Natural killer cell (primary cell): ENCODE measurements around the gene TMC1. TPM values are rescaled to one million over a fixed set of nuclear protein-coding genes. Genes with fewer than 3 reads are reported as not detected.
"Not testable (repeated sequence)": the region's sequence is repeated elsewhere in the genome, so short reads cannot be mapped to it uniquely, and the experiment has no call there.

Experiments
- ATAC-seq, 3 donors: fragments of 150-1000 bp in 2 of 3; fragments of 200-7000 bp in 1 of 3; cut with Tn5 transposase; 1 replicate in 1 of 3; 2 replicates in 2 of 3; pipeline ENCODE4 v1.10.0; 2021; ENCODE audit warnings: mild to moderate bottlenecking in 2 of 3, moderate library complexity in 2 of 3
- DNase-seq, 2 donors: peaks; one replicate each; pipeline versions ENCODE4 v3.0.0 to v3.0.0-alpha.2; 2013 to 2021; ENCODE audit warnings: mixed read lengths in 1 of 2
- H3K27ac ChIP-seq: one replicate; pipeline ENCODE4 v1.5.1; 2013; ENCODE audit warnings: mild to moderate bottlenecking, low read length
- H3K27me3 ChIP-seq: one replicate; pipeline ENCODE4 v1.6.1; 2013; ENCODE audit warnings: low read length; ENCODE audit not compliant: control insufficient read depth, insufficient read depth
- H3K36me3 ChIP-seq: one replicate; pipeline ENCODE4 v1.6.1; 2013; ENCODE audit warnings: low read length; ENCODE audit not compliant: control insufficient read depth, insufficient read depth
- H3K4me1 ChIP-seq: one replicate; pipeline ENCODE4 v1.6.1; 2013; ENCODE audit warnings: low read length; ENCODE audit not compliant: control insufficient read depth, insufficient read depth
- H3K4me3 ChIP-seq: one replicate; pipeline ENCODE4 v1.5.1; 2013; ENCODE audit warnings: low read length
- H3K9me3 ChIP-seq: one replicate; pipeline ENCODE4 v1.6.1; 2013; ENCODE audit warnings: low read length; ENCODE audit not compliant: control insufficient read depth, insufficient read depth
- H3K27ac Mint-ChIP-seq, 2 donors: one replicate each; pipeline ENCODE4 v1.8.0; 2022; ENCODE audit warnings: mild to moderate bottlenecking in 2 of 2, mixed read lengths in 2 of 2, moderate library complexity in 1 of 2
- H3K27me3 Mint-ChIP-seq, 2 donors: one replicate each; pipeline ENCODE4 v1.8.0; 2022; ENCODE audit warnings: low read depth in 2 of 2, mixed read lengths in 2 of 2
- H3K36me3 Mint-ChIP-seq: one replicate; pipeline ENCODE4 v1.8.0; 2022; ENCODE audit warnings: mixed read lengths
- H3K4me1 Mint-ChIP-seq, 2 donors: one replicate each; pipeline ENCODE4 v1.8.0; 2022; ENCODE audit warnings: mixed read lengths in 2 of 2
- H3K4me3 Mint-ChIP-seq: one replicate; pipeline ENCODE4 v1.8.0; 2022; ENCODE audit warnings: mild to moderate bottlenecking, moderate library complexity, mixed read lengths
- H3K9me3 Mint-ChIP-seq, 2 donors: one replicate each; pipeline ENCODE4 v1.8.0; 2022; ENCODE audit warnings: mixed read lengths in 2 of 2
- CTCF ChIP-seq: fragments of 200-600 bp; IDR thresholded peaks from one replicate; pipeline ENCODE4 v1.8.0; 2022; ENCODE audit warnings: antibody characterized with exemption
- WGBS: methylation state at CpG from one replicate; pipeline ENCODE4 v1.1.7; 2013; ENCODE audit warnings: missing lambda C conversion rate; ENCODE audit not compliant: insufficient coverage; 5-methylcytosine and 5-hydroxymethylcytosine counted together
- intact Hi-C: fragments of 100-400 bp; cut with micrococcal nuclease; formaldehyde crosslinking; loops from one replicate; pipeline ENCODE4 v1.14.2; 2022
- total RNA-seq, 4 donors: library from RNA; stranded (reverse); fragments of 120-200 nt in 1 of 4; gene quantifications; one replicate each; pipeline versions ENCODE4 v1.2.3 to v1.2.4, GENCODE V29; 2013 to 2022

The TMC1 gene
- total RNA-seq, 3 donors from 2014 or later (not counting 1 experiment from before 2014, with no cell fraction given), result not detected

- Mint-ChIP-seq H3K9me3 (no peaks in the 10 kb centered on the region), H3K27ac (no peak overlapping the region), H3K4me1 (no peaks in the 10 kb centered on the region), H3K4me3 (no peak overlapping the region), H3K36me3 (no peaks in the 10 kb centered on the region), H3K27me3 (peaks cover 5 to 7% of the 10 kb centered on the region in 2 donors)
- WGBS, result 90% methylated on average over 6 of the region's 6 CpGs
- no peaks in the 10 kb centered on the region for H3K27me3 ChIP-seq
- no peak overlapping the region for H3K27ac ChIP-seq
- no peak overlapping the region for H3K4me3 ChIP-seq
- H3K9me3 ChIP-seq, result no peaks in the 10 kb centered on the region
- H3K36me3 ChIP-seq, result no peaks in the 10 kb centered on the region
- no peak for DNase-seq
- intact Hi-C loops, result no loop called here
- TF ChIP-seq CTCF, result no peak
- no peak for ATAC-seq
- no peaks in the 10 kb centered on the region for H3K4me1 ChIP-seq
Observed at GRCh38 chr9:72540348-72540873, 19.0 kb downstream of the TMC1 start.

- H3K27me3 ChIP-seq, H3K36me3 Mint-ChIP-seq, DNase-seq, ATAC-seq, H3K4me1 ChIP-seq, H3K9me3 Mint-ChIP-seq, H3K4me3 Mint-ChIP-seq, H3K4me3 ChIP-seq, intact Hi-C loops, H3K27ac ChIP-seq, H3K27me3 Mint-ChIP-seq, H3K9me3 ChIP-seq, H3K27ac Mint-ChIP-seq, H3K36me3 ChIP-seq, H3K4me1 Mint-ChIP-seq: not testable (repeated sequence)
- WGBS, result 96% methylated on average over 5 of the region's 5 CpGs
Observed at GRCh38 chr9:72542537-72542833, 21.1 kb downstream of the TMC1 start.

GRCh38 chr9:72542917-72543316, 21.5 kb downstream of the TMC1 start:
- Histone ChIP-seq H3K4me1 (no peaks in the 10 kb centered on the region), H3K27ac (no peak overlapping the region), H3K4me3 (no peak overlapping the region), H3K27me3 (no peaks in the 10 kb centered on the region), H3K36me3 (no peaks in the 10 kb centered on the region), H3K9me3 (no peaks in the 10 kb centered on the region)
- Mint-ChIP-seq H3K27me3 (peaks cover 5 to 7% of the 10 kb centered on the region in 2 donors), H3K27ac (no peak overlapping the region), H3K9me3 (no peaks in the 10 kb centered on the region), H3K36me3 (no peaks in the 10 kb centered on the region), H3K4me1 (no peaks in the 10 kb centered on the region), H3K4me3 (no peak overlapping the region)
- no CpG with 5 or more reads among the region's 1 CpG for WGBS
- ATAC-seq (no peak), DNase-seq (no peak)
- intact Hi-C loops, result no loop called here
- no peak for TF ChIP-seq CTCF

- no peak for TF ChIP-seq CTCF
- Histone ChIP-seq H3K4me3 (no peak overlapping the region), H3K36me3 (no peaks in the 10 kb centered on the region), H3K27ac (no peak overlapping the region), H3K27me3 (no peaks in the 10 kb centered on the region), H3K4me1 (no peaks in the 10 kb centered on the region), H3K9me3 (no peaks in the 10 kb centered on the region)
- no peaks in the 10 kb centered on the region for H3K9me3 Mint-ChIP-seq
- WGBS, result 89% methylated on average over 1 of the region's 2 CpGs
- no peaks in the 10 kb centered on the region for H3K27me3 Mint-ChIP-seq
- no peak overlapping the region for H3K4me3 Mint-ChIP-seq
- no peak overlapping the region for H3K27ac Mint-ChIP-seq
- intact Hi-C loops, result no loop called here
- no peak for ATAC-seq
- DNase-seq, result no peak
- H3K36me3 Mint-ChIP-seq, result no peaks in the 10 kb centered on the region
- no peaks in the 10 kb centered on the region for H3K4me1 Mint-ChIP-seq
Observed at GRCh38 chr9:72551306-72551705, 29.9 kb downstream of the TMC1 start.
